HEK293 (cell line): ENCODE measurements around the gene CLDN7.

Experiments used
- CTCF ChIA-PET: fragments of 350-600 bp; formaldehyde crosslinking; extraction: SDS; loops from one replicate; lab custom pipeline; 2021; ENCODE audit warnings: antibody characterized with exemption; lab: Yijun Ruan, JAX
- POLR2A ChIA-PET: fragments of 300-600 bp; formaldehyde crosslinking; extraction: SDS; loops from one replicate; lab custom pipeline; 2020; ENCODE audit warnings: antibody characterized with exemption, inconsistent platforms; lab: Yijun Ruan, JAX
- H3K27ac ChIP-seq: fragments of 200-500 bp; sonication (Bioruptor generic); 2 replicates; pipeline ENCODE4 v1.5.1; 2014; ENCODE audit warnings: low read depth, low read length, control low read depth, inconsistent platforms; ENCODE audit errors: extremely low read depth
- H3K36me3 ChIP-seq, 2 experiments: fragments of 200-500 bp in 1 of 2; sonication (Bioruptor generic) in 1 of 2; 1 replicate in 1 of 2; 2 replicates in 1 of 2; pipeline ENCODE4 v1.5.1; 2014 to 2017; ENCODE audit warnings: inconsistent platforms in 2 of 2, low read length in 2 of 2; ENCODE audit not compliant: control insufficient read depth in 2 of 2, insufficient read depth in 1 of 2
- H3K4me1 ChIP-seq: fragments of 200-500 bp; sonication (Bioruptor generic); 2 replicates; pipeline ENCODE4 v1.5.1; 2014; ENCODE audit warnings: mild to moderate bottlenecking, low read length, inconsistent platforms; ENCODE audit not compliant: control insufficient read depth, insufficient read depth
- H3K4me3 ChIP-seq: 2 replicates; pipeline ENCODE4 v1.5.1; 2011; ENCODE audit warnings: low read depth, mild to moderate bottlenecking, control low read depth, low read length, moderate library complexity
- H3K9me3 ChIP-seq: fragments of 200-500 bp; sonication (Bioruptor generic); 2 replicates; pipeline ENCODE4 v1.5.1; 2014; ENCODE audit warnings: low read depth, low read length, inconsistent platforms; ENCODE audit not compliant: control insufficient read depth, insufficient read depth
- GLI4 ChIP-seq: fragments of 450-650 bp; formaldehyde crosslinking; IDR thresholded peaks from 2 replicates; pipeline ENCODE4 v1.5.1; 2016; ENCODE audit warnings: missing biosample characterization, missing genetic modification characterization
- KLF9 ChIP-seq: fragments of 450-650 bp; formaldehyde crosslinking; IDR thresholded peaks from 2 replicates; pipeline ENCODE4 v1.5.1; 2016; ENCODE audit warnings: missing biosample characterization, missing genetic modification characterization, low read depth
- REPIN1 ChIP-seq: fragments of 450-650 bp; formaldehyde crosslinking; IDR thresholded peaks from 2 replicates; pipeline ENCODE4 v1.5.1; 2017; ENCODE audit warnings: missing biosample characterization, missing genetic modification characterization, low read depth
- ZFP3 ChIP-seq: fragments of 450-650 bp; formaldehyde crosslinking; IDR thresholded peaks from 2 replicates; pipeline ENCODE4 v1.5.1; 2016; ENCODE audit warnings: low read depth, missing biosample characterization, missing genetic modification characterization
- ZNF19 ChIP-seq: fragments of 450-650 bp; formaldehyde crosslinking; IDR thresholded peaks from 2 replicates; pipeline ENCODE4; 2016; ENCODE audit warnings: missing biosample characterization, missing genetic modification characterization, low read depth
- ZNF214 ChIP-seq: fragments of 450-650 bp; formaldehyde crosslinking; IDR thresholded peaks from 2 replicates; pipeline ENCODE4 v1.5.1; 2017; ENCODE audit warnings: missing biosample characterization, mild to moderate bottlenecking, missing genetic modification characterization, borderline replicate concordance
- ZNF223 ChIP-seq: fragments of 450-650 bp; formaldehyde crosslinking; IDR thresholded peaks from 2 replicates; pipeline ENCODE4 v1.5.1; 2016; ENCODE audit warnings: missing biosample characterization, missing genetic modification characterization
- ZNF302 ChIP-seq: fragments of 450-650 bp; formaldehyde crosslinking; IDR thresholded peaks from 2 replicates; pipeline ENCODE4 v1.5.1; 2016; ENCODE audit warnings: missing biosample characterization, missing genetic modification characterization, low read depth
- ZNF501 ChIP-seq: fragments of 450-650 bp; formaldehyde crosslinking; IDR thresholded peaks from 2 replicates; pipeline ENCODE4 v1.5.1; 2016; ENCODE audit warnings: missing biosample characterization, missing genetic modification characterization
- ZNF549 ChIP-seq: fragments of 450-650 bp; IDR thresholded peaks from 2 replicates; pipeline ENCODE4 v1.5.1; 2018; ENCODE audit warnings: missing biosample characterization, missing genetic modification characterization, mild to moderate bottlenecking, inconsistent platforms, moderate library complexity
- ZNF555 ChIP-seq: fragments of 450-650 bp; formaldehyde crosslinking; conservative IDR thresholded peaks from 2 replicates; pipeline ENCODE4 v1.5.1; 2017; ENCODE audit warnings: missing biosample characterization, mild to moderate bottlenecking, missing genetic modification characterization, inconsistent platforms
- ZNF558 ChIP-seq: fragments of 450-650 bp; formaldehyde crosslinking; IDR thresholded peaks from 2 replicates; pipeline ENCODE4 v1.5.1; 2016; ENCODE audit warnings: missing biosample characterization, missing genetic modification characterization
- ZNF629 ChIP-seq: fragments of 450-650 bp; formaldehyde crosslinking; IDR thresholded peaks from 2 replicates; pipeline ENCODE4 v1.5.1; 2017; ENCODE audit warnings: missing biosample characterization, missing genetic modification characterization
- ZNF664 ChIP-seq: fragments of 450-650 bp; formaldehyde crosslinking; IDR thresholded peaks from 2 replicates; pipeline ENCODE4 v1.5.1; 2016; ENCODE audit warnings: missing biosample characterization, missing genetic modification characterization
- ZNF843 ChIP-seq: fragments of 450-650 bp; formaldehyde crosslinking; IDR thresholded peaks from 2 replicates; pipeline ENCODE4 v1.5.1; 2016; ENCODE audit warnings: missing biosample characterization, missing genetic modification characterization
- TF ChIP-seq, protein P1 (sequence below): fragments of 450-650 bp; formaldehyde crosslinking; IDR thresholded peaks from 2 replicates; pipeline ENCODE4 v1.5.1; 2016; ENCODE audit warnings: missing biosample characterization, missing genetic modification characterization
- TF ChIP-seq, protein P2 (sequence below): fragments of 450-650 bp; formaldehyde crosslinking; IDR thresholded peaks from 2 replicates; pipeline ENCODE4 v1.5.0; 2017; ENCODE audit warnings: missing biosample characterization, missing genetic modification characterization, borderline replicate concordance
- TF ChIP-seq, protein P3 (sequence below): fragments of 450-650 bp; IDR thresholded peaks from 2 replicates; pipeline ENCODE4 v1.5.1; 2018; ENCODE audit warnings: missing biosample characterization, missing genetic modification characterization
- TF ChIP-seq, protein P4 (sequence below): fragments of 450-650 bp; formaldehyde crosslinking; IDR thresholded peaks from 2 replicates; pipeline ENCODE4 v1.5.1; 2017; ENCODE audit warnings: missing biosample characterization, missing genetic modification characterization
- TF ChIP-seq, protein P5 (sequence below): fragments of 450-650 bp; formaldehyde crosslinking; IDR thresholded peaks from 2 replicates; pipeline ENCODE4 v1.5.1; 2017; ENCODE audit warnings: missing biosample characterization, missing genetic modification characterization

CLDN7 gene

DNA sequence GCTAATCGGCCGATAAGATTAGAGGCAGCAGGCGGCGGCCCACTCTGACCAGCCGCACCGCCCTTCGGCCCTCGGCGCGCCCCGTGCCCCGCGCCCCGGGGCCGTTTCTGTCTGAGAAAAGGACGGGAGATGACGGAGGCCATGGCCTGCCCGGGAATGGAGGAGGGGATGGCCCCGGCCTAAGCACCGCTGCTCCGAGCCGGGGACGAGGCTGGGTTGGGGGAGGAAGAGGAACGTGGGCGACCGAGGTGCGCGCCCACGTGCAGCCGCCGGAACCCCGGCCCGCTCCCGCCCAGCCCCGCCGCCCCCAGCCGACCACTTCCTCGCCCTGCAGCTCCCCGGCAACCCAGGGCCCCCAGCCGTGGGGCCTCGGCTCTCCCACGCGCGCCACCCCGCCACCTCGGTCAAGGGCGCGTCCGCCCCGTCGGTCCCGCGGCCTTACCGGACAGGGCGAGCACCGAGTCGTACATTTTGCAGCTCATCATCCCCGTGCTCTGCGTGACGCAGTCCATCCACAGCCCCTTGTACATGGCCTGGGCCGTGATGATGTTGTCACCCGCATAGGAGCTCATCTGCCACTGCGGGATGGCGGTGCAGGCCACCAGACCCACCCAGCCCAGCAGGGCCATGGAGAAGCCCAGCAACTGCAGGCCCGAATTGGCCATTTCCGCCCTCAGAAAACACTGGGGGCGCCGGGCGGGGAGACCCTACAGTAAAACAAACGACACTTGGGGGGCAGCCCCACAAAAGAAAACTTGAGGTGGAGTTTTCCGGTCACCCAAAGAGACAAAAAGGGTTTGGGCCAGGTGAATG lies 693 bp downstream of the CLDN7 start:
- ChIA-PET CTCF (interaction anchor here (0.6 kb wide), 1 partner anchor 35 kb away, joined by 3 read pairs; no protein-coding TSS in a partner anchor), POLR2A (interaction anchor here (1.0 kb wide), 1 partner anchor 37 kb away, joined by 3 read pairs; no protein-coding TSS in a partner anchor)
- Histone ChIP-seq H3K9me3 (no peaks in the 10 kb centered on the region), H3K27ac (peak overlapping the region; percentile 41; the same call in 1 of the 2 replicates), H3K4me1 (peaks cover 18% of the 10 kb centered on the region), H3K4me3 (peak overlapping the region; percentile 40), H3K36me3 (peaks cover 16 to 40% of the 10 kb centered on the region in 2 experiments; a peak in 2 of 3 replicates)
- TF ChIP-seq ZNF223 (tag by site-specific recombination) = peak; percentile 55; the same call in 1 of the 2 replicates
- TF ChIP-seq, protein P1, sequence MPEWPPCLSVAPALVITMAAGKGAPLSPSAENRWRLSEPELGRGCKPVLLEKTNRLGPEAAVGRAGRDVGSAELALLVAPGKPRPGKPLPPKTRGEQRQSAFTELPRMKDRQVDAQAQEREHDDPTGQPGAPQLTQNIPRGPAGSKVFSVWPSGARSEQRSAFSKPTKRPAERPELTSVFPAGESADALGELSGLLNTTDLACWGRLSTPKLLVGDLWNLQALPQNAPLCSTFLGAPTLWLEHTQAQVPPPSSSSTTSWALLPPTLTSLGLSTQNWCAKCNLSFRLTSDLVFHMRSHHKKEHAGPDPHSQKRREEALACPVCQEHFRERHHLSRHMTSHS = no peak

DNA sequence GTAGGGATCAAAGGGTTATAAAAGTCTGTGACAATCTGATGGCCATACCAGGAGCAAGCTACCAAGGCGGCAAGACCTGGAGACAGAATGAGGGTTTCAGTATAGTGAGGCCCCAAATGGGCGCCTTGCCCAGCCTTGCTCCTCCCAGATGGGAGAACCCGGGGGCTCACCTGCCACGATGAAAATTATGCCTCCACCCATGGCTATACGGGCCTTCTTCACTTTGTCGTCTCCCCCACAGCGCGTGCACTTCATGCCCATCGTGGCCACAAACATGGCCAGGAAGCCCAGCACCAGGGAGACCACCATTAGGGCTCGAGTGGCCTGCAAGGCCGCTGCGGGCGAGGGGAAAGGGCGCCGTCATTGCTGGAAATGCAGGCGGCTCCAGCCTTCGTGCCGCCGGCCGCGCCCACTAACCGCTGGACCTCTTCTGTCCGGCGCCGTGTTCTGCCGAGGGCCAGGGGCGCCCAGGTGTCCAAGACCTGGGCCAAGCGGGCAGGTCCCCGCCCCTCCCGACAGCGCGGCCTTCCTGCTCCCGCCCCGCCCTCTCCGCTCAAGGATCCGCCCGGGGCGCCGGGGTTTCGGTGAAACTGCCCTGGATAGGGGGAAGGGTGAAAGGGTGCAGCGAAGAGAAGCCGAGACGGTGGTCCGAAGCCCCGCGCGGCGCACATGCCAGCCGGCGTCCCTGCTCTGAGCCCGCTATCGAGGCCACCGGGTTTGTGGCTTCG lies 1.5 kb downstream of the CLDN7 start:
- POLR2A ChIA-PET = interaction anchor here (0.7 to 0.9 kb wide), 2 partner anchors 19 to 21 kb away, joined by 3 to 5 read pairs; partner anchors contain the start of gene GABARAP
- Histone ChIP-seq H3K9me3 (no peaks in the 10 kb centered on the region), H3K36me3 (peaks cover 20 to 47% of the 10 kb centered on the region in 2 experiments; a peak in 2 of 3 replicates), H3K4me1 (peaks cover 18% of the 10 kb centered on the region)
- no peak for TF ChIP-seq ZNF843 (tag by site-specific recombination)
- no peak for TF ChIP-seq ZNF664
- TF ChIP-seq, protein P2, sequence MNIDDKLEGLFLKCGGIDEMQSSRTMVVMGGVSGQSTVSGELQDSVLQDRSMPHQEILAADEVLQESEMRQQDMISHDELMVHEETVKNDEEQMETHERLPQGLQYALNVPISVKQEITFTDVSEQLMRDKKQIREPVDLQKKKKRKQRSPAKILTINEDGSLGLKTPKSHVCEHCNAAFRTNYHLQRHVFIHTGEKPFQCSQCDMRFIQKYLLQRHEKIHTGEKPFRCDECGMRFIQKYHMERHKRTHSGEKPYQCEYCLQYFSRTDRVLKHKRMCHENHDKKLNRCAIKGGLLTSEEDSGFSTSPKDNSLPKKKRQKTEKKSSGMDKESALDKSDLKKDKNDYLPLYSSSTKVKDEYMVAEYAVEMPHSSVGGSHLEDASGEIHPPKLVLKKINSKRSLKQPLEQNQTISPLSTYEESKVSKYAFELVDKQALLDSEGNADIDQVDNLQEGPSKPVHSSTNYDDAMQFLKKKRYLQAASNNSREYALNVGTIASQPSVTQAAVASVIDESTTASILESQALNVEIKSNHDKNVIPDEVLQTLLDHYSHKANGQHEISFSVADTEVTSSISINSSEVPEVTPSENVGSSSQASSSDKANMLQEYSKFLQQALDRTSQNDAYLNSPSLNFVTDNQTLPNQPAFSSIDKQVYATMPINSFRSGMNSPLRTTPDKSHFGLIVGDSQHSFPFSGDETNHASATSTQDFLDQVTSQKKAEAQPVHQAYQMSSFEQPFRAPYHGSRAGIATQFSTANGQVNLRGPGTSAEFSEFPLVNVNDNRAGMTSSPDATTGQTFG (tag by site-specific recombination) = no peak
- no peak for TF ChIP-seq ZNF214 (tag by site-specific recombination)
- TF ChIP-seq ZNF19 (tag by site-specific recombination) = no peak
- no peak for TF ChIP-seq GLI4 (tag by site-specific recombination)
- TF ChIP-seq, all 188 proteins: peak for 0
- peak overlapping the region; percentile 5; the same call in 1 of the 2 replicates for H3K27ac ChIP-seq
- H3K4me3 ChIP-seq = peak overlapping the region; percentile 40
- CTCF ChIA-PET = interaction anchor here (0.6 to 1.4 kb wide), 2 partner anchors 20 to 36 kb away, joined by 3 to 4 read pairs; no protein-coding TSS in a partner anchor

DNA sequence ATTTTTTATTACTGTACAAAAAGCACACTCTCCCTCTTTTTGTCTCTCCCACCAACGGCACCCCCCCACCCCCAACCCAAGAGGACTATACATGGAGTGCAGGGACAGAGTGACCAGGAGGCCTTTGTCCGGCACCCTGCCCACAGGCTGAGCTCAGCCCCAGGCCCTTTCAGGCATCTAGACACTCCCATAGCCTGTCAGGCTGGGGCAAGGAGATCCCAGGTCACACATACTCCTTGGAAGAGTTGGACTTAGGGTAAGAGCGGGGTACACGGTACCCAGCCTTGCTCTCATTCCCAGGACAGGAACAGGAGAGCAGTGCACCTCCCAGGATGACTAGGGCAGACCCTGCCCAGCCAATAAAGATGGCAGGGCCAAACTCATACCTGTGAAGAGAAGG lies 2.1 kb downstream of the CLDN7 start:
- H3K27ac ChIP-seq = peak overlapping the region; percentile 5; the same call in 1 of the 2 replicates
- H3K4me1 ChIP-seq = peaks cover 18% of the 10 kb centered on the region
- POLR2A ChIA-PET = interaction anchor here (0.5 to 0.9 kb wide), 3 partner anchors 18 to 296 kb away, joined by 3 to 5 read pairs (median 3); partner anchors contain the start of gene GABARAP
- CTCF ChIA-PET = interaction anchor here (1.4 kb wide), 1 partner anchor 20 kb away, joined by 4 read pairs; no protein-coding TSS in a partner anchor
- H3K4me3 ChIP-seq = no peak overlapping the region
- H3K9me3 ChIP-seq = no peaks in the 10 kb centered on the region
- H3K36me3 ChIP-seq = peaks cover 26 to 54% of the 10 kb centered on the region in 2 experiments; a peak in 2 of 3 replicates
- TF ChIP-seq REPIN1 = no peak
- no peak for TF ChIP-seq ZNF549 (tag by site-specific recombination)
- TF ChIP-seq ZNF302 (tag by site-specific recombination) = no peak
- TF ChIP-seq ZFP3 (tag by site-specific recombination) = no peak
- no peak for TF ChIP-seq ZNF555 (tag by site-specific recombination)
- no peak for TF ChIP-seq ZNF629 (tag by site-specific recombination)
- TF ChIP-seq, protein P3, sequence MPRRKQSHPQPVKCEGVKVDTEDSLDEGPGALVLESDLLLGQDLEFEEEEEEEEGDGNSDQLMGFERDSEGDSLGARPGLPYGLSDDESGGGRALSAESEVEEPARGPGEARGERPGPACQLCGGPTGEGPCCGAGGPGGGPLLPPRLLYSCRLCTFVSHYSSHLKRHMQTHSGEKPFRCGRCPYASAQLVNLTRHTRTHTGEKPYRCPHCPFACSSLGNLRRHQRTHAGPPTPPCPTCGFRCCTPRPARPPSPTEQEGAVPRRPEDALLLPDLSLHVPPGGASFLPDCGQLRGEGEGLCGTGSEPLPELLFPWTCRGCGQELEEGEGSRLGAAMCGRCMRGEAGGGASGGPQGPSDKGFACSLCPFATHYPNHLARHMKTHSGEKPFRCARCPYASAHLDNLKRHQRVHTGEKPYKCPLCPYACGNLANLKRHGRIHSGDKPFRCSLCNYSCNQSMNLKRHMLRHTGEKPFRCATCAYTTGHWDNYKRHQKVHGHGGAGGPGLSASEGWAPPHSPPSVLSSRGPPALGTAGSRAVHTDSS = no peak
- TF ChIP-seq ZNF558 (tag by site-specific recombination) = no peak
- no peak for TF ChIP-seq ZNF501 (tag by site-specific recombination)
- TF ChIP-seq KLF9 (tag by site-specific recombination) = no peak
- TF ChIP-seq, protein P4, sequence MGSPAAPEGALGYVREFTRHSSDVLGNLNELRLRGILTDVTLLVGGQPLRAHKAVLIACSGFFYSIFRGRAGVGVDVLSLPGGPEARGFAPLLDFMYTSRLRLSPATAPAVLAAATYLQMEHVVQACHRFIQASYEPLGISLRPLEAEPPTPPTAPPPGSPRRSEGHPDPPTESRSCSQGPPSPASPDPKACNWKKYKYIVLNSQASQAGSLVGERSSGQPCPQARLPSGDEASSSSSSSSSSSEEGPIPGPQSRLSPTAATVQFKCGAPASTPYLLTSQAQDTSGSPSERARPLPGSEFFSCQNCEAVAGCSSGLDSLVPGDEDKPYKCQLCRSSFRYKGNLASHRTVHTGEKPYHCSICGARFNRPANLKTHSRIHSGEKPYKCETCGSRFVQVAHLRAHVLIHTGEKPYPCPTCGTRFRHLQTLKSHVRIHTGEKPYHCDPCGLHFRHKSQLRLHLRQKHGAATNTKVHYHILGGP (tag by site-specific recombination) = no peak
- TF ChIP-seq, protein P5, sequence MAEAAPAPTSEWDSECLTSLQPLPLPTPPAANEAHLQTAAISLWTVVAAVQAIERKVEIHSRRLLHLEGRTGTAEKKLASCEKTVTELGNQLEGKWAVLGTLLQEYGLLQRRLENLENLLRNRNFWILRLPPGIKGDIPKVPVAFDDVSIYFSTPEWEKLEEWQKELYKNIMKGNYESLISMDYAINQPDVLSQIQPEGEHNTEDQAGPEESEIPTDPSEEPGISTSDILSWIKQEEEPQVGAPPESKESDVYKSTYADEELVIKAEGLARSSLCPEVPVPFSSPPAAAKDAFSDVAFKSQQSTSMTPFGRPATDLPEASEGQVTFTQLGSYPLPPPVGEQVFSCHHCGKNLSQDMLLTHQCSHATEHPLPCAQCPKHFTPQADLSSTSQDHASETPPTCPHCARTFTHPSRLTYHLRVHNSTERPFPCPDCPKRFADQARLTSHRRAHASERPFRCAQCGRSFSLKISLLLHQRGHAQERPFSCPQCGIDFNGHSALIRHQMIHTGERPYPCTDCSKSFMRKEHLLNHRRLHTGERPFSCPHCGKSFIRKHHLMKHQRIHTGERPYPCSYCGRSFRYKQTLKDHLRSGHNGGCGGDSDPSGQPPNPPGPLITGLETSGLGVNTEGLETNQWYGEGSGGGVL (tag by site-specific recombination) = no peak
